K562 (cell line): Measurements from ENCODE around the gene IL23A. TPM values are rescaled to one million over a fixed set of nuclear protein-coding genes. Genes with fewer than 3 reads are reported as not detected.

Experiments
- ATAC-seq: fragments of 200-7000 bp; cut with Tn5 transposase; 3 replicates; pipeline ENCODE4 v1.9.1; 2020; ENCODE audit warnings: moderate library complexity
- BruUV-seq: library from RNA; stranded (reverse); fragments of 400-500 nt; replicated peaks from 2 replicates; lab custom pipeline; 2021; lab: Mats Ljungman, UMichigan
- CTCF ChIA-PET: fragments of 300-600 bp; formaldehyde crosslinking; extraction: SDS; loops from one replicate; lab custom pipeline; 2021; ENCODE audit warnings: low intra/inter-chr PET ratio; lab: Yijun Ruan, JAX
- POLR2A ChIA-PET: fragments of 300-600, 350-650 bp; sonication (Branson Sonifier 250); formaldehyde crosslinking; extraction: SDS; loops from one replicate; lab custom pipeline; 2021; ENCODE audit warnings: antibody characterized with exemption, inconsistent platforms; lab: Yijun Ruan, JAX
- DNase-seq, 4 experiments: peaks; one replicate each; pipeline versions ENCODE4 v3.0.0 to v3.0.0-alpha.2; 2011 to 2018; ENCODE audit warnings: low spot score in 3 of 4, mixed read lengths in 3 of 4; ENCODE audit errors: extremely low read depth in 1 of 4
- FAIRE-seq: peaks from 2 replicates; lab custom pipeline; 2011; peaks lifted over from hg19 to GRCh38; lab: Jason Lieb, UNC
- H2AFZ ChIP-seq: 2 replicates; pipeline ENCODE4 v1.6.0; 2011; ENCODE audit warnings: low read depth, low read length, control low read depth, inconsistent platforms
- H3K27ac ChIP-seq: fragments of 200-600 bp; 3 replicates; pipeline ENCODE4 v1.8.0; 2011; ENCODE audit warnings: low read depth, mild to moderate bottlenecking, control low read depth, inconsistent platforms, low read length, moderate library complexity, mixed read lengths; ENCODE audit errors: extremely low read depth
- H3K27me3 ChIP-seq, 2 experiments: fragments of 300-600 bp in 1 of 2; 2 replicates in 1 of 2; 3 replicates in 1 of 2; pipeline versions ENCODE4 v1.6.0 to v1.8.0; 2011; ENCODE audit warnings: inconsistent platforms in 2 of 2, low read length in 2 of 2, mild to moderate bottlenecking in 1 of 2, mixed read lengths in 1 of 2, moderate library complexity in 1 of 2; ENCODE audit not compliant: control insufficient read depth in 2 of 2, insufficient read depth in 2 of 2
- H3K36me3 ChIP-seq: fragments of 300-600 bp; 3 replicates; pipeline ENCODE4 v1.8.0; 2011; ENCODE audit warnings: mild to moderate bottlenecking, low read length, inconsistent platforms; ENCODE audit not compliant: control insufficient read depth, insufficient read depth
- H3K4me1 ChIP-seq, 2 experiments: fragments of 200-600 bp in 1 of 2; replicated peaks in 1 of 2; 2 replicates in 1 of 2; 3 replicates in 1 of 2; pipeline versions ENCODE4 v1.5.1 to v1.8.0; 2011; ENCODE audit warnings: inconsistent platforms in 2 of 2, low read length in 2 of 2, mild to moderate bottlenecking in 1 of 2, mixed read lengths in 1 of 2, moderate library complexity in 1 of 2; ENCODE audit not compliant: control insufficient read depth in 2 of 2, insufficient read depth in 2 of 2
- H3K4me2 ChIP-seq: 2 replicates; pipeline ENCODE4 v1.6.1; 2011; ENCODE audit warnings: low read length, control low read depth, inconsistent platforms, mixed read lengths; ENCODE audit not compliant: insufficient read depth
- H3K4me3 ChIP-seq: fragments of 200-600 bp; sonication (generic), shearing (Covaris generic); 2 replicates; pipeline ENCODE4 v1.5.1; 2016; ENCODE audit warnings: control low read depth, inconsistent platforms
- H3K79me2 ChIP-seq: fragments of 200-600 bp; 3 replicates; pipeline ENCODE4 v1.8.0; 2011; ENCODE audit warnings: low read length, inconsistent platforms; ENCODE audit not compliant: control insufficient read depth, insufficient read depth
- H3K9ac ChIP-seq, 2 experiments: 2 replicates each; pipeline versions ENCODE4 v1.6.0 to v1.6.1; 2011; ENCODE audit warnings: low read depth in 2 of 2, low read length in 2 of 2, control low read depth in 1 of 2, inconsistent platforms in 1 of 2, mild to moderate bottlenecking in 1 of 2, mixed read lengths in 1 of 2; ENCODE audit not compliant: insufficient read depth in 1 of 2
- H3K9me1 ChIP-seq: one replicate; pipeline ENCODE4 v1.6.0; 2011; ENCODE audit warnings: inconsistent platforms, mild to moderate bottlenecking, low read length, moderate library complexity; ENCODE audit not compliant: control insufficient read depth, insufficient read depth
- H3K9me3 ChIP-seq: replicated peaks from 2 replicates; pipeline ENCODE4 v1.5.1; 2011; ENCODE audit warnings: low read depth, low read length, inconsistent platforms; ENCODE audit not compliant: control insufficient read depth, insufficient read depth
- H4K20me1 ChIP-seq: replicated peaks from 2 replicates; pipeline ENCODE4 v1.6.1; 2011; ENCODE audit warnings: low read length, inconsistent platforms, mixed read lengths; ENCODE audit not compliant: control insufficient read depth, insufficient read depth
- HDAC2 ChIP-seq: fragments of 450-650 bp; IDR thresholded peaks from 2 replicates; pipeline ENCODE4 v1.6.1; 2016; ENCODE audit warnings: mild to moderate bottlenecking
- HDAC6 ChIP-seq: IDR thresholded peaks from 2 replicates; pipeline ENCODE4 v1.6.1; 2012; ENCODE audit warnings: low read depth, mild to moderate bottlenecking, control low read depth, inconsistent platforms, low read length, moderate library complexity
- KLF1 ChIP-seq: fragments of 450-650 bp; IDR thresholded peaks from 2 replicates; pipeline ENCODE4 v1.6.1; 2016; ENCODE audit warnings: missing genetic modification characterization, missing compliant biosample characterization
- SLC30A9 ChIP-seq: fragments of 250-450 bp; sonication (Bioruptor Pico); IDR thresholded peaks from 2 replicates; pipeline ENCODE4 v1.8.0; 2022; ENCODE audit warnings: mild to moderate bottlenecking, moderate library complexity
- SMC3 ChIP-seq: conservative IDR thresholded peaks from 2 replicates; pipeline ENCODE4 v1.6.1; 2011; ENCODE audit warnings: low read depth, low read length, improper control_type of control experiment; ENCODE audit not compliant: insufficient read depth
- ZNF146 ChIP-seq: IDR thresholded peaks from one replicate; pipeline ENCODE4 v1.6.1; 2018; ENCODE audit warnings: missing compliant biosample characterization; ENCODE audit not compliant: unreplicated experiment
- ZNF24 ChIP-seq: fragments of 450-650 bp; IDR thresholded peaks from 2 replicates; pipeline ENCODE4 v1.6.1; 2016
- ZNF253 ChIP-seq: fragments of 250-450 bp; sonication (Bioruptor Pico); conservative IDR thresholded peaks from 2 replicates; pipeline ENCODE4 v1.6.1; 2021; ENCODE audit warnings: mild to moderate bottlenecking
- WGBS: fragments of 100-300 bp; shearing (Covaris generic); methylation state at CpG from one replicate; pipeline ENCODE4 v1.1.6; 2016; ENCODE audit warnings: low coverage, mixed read lengths; ENCODE audit not compliant: insufficient coverage; ENCODE audit errors: missing lambda C conversion rate; 5-methylcytosine and 5-hydroxymethylcytosine counted together
- in situ Hi-C: fragments of 300-500 bp; cut with MboI; formaldehyde crosslinking; loops from 4 replicates; pipeline ENCODE4 v1.15.0; 2018; ENCODE audit warnings: inconsistent platforms, mixed read lengths
- intact Hi-C: fragments of 100-400 bp; cut with micrococcal nuclease; formaldehyde crosslinking; loops from 2 replicates; pipeline ENCODE4 v1.14.2; 2022
- polyA plus RNA-seq, 8 experiments: library from polyadenylated mRNA; depleted of rRNA in 4 of 8; stranded (reverse) in 5 of 8; unstranded in 3 of 8; fragments of >200 nt; fragmentation: Nextera tagmentation in 2 of 8; fragmentation: Illumina TruSeq in 1 of 8; extraction: Ambion mirVana in 2 of 8; extraction: Trizol in 1 of 8; gene quantifications; 2 replicates each; pipeline versions ENCODE4 v1.2.1 to v1.2.3, GENCODE V29; 2011 to 2014; ENCODE audit warnings: inconsistent platforms in 1 of 8, missing spikeins in 1 of 8
- total RNA-seq, 7 experiments: library from RNA; depleted of rRNA in 6 of 7; stranded (reverse); fragments of >200 nt in 6 of 7; fragmentation: Illumina TruSeq in 2 of 7; extraction: Trizol in 2 of 7; gene quantifications; 2 replicates each; pipeline versions ENCODE4 v1.2.1 to v1.2.3, GENCODE V29; 2011 to 2021; ENCODE audit warnings: low replicate concordance in 1 of 7

IL23A gene
- total and polyA plus RNA-seq, 9 of the 15 experiments (the other 6 are each of a cell fraction or from before 2014, with no cell fraction given): 4.4 to 37.2 (median 9.6) TPM

DNA sequence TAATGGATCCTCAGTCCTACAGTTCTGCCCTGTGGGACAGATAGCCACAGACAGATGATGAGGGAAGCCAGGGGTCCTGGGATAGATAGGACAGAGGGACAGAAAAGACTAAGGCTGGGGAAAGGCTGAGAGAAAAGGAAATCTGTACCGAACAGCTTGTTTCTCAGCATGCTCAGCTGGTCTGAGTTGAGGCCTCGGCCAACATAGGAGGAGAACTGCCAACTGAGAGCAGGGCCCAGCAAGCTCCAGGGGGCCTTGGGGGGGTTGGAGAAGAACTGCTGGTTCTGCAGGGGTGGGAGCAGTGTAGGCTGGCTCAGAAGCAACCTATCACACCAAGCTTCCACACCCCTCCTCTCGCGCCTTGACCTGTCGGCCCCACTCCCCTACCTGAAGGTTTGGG, 10.1 kb downstream of the IL23A start:
- in situ Hi-C loops (no loop called here), intact Hi-C loops (no loop called here)
- H4K20me1 ChIP-seq: no peaks in the 10 kb centered on the region
- H3K79me2 ChIP-seq: no peaks in the 10 kb centered on the region
- no peaks in the 10 kb centered on the region; a peak in 1 of 5 replicates for H3K4me1 ChIP-seq
- no TSS peak for BruUV-seq
- CTCF ChIA-PET: no interaction called here
- H3K36me3 ChIP-seq: peaks cover 73% of the 10 kb centered on the region; the same call in 2 of the 3 replicates
- no peak overlapping the region for H2AFZ ChIP-seq
- POLR2A ChIA-PET: interaction anchor here (0.6 to 19.4 kb wide), 5 partner anchors 6 to 115 kb away, joined by 3 to 274 read pairs (median 5); partner anchors contain the start of genes APOF, IL23A, PAN2 and STAT2
- no peaks in the 10 kb centered on the region for H3K27me3 ChIP-seq
- no peaks in the 10 kb centered on the region for H3K9me3 ChIP-seq
- DNase-seq (no peak), FAIRE-seq (no peak), ATAC-seq (no peak)
- no peak overlapping the region for H3K9ac ChIP-seq
- no peak overlapping the region for H3K4me2 ChIP-seq
- H3K4me3 ChIP-seq: no peak overlapping the region
- no peak overlapping the region for H3K27ac ChIP-seq
- H3K9me1 ChIP-seq: peaks cover 4% of the 10 kb centered on the region
- WGBS: 92% methylated on average over 5 of the region's 5 CpGs
- TF ChIP-seq ZNF146 (CRISPR knock-in tag) (no peak), SMC3 (no peak), ZNF253 (CRISPR knock-in tag) (no peak), HDAC6 (no peak), HDAC2 (no peak), KLF1 (tag) (no peak), ZNF24 (no peak), SLC30A9 (CRISPR knock-in tag) (no peak)
